Dermis microvascular lymphatic vessel endothelial cell (primary cell): ENCODE results near the gene ITCH. TPM values are rescaled to one million over a fixed set of nuclear protein-coding genes. Genes with fewer than 3 reads are reported as not detected.
A peak's percentile ranks its signal among the peaks of the same experiment; 100 is the strongest.

Experiments
- DNase-seq, 2 donors: peaks; one replicate each; pipeline versions ENCODE4 v3.0.0 to v3.0.0-alpha.2; 2010; ENCODE audit warnings: low read depth in 2 of 2
- total RNA-seq: library from RNA; depleted of rRNA; stranded (reverse); fragments of >200 nt; gene quantifications from 2 replicates; pipeline ENCODE4 v1.2.1, GENCODE V29; 2014

Gene ITCH
- total RNA-seq, 1 donor from 2014 or later = 49.4 TPM

DNA sequence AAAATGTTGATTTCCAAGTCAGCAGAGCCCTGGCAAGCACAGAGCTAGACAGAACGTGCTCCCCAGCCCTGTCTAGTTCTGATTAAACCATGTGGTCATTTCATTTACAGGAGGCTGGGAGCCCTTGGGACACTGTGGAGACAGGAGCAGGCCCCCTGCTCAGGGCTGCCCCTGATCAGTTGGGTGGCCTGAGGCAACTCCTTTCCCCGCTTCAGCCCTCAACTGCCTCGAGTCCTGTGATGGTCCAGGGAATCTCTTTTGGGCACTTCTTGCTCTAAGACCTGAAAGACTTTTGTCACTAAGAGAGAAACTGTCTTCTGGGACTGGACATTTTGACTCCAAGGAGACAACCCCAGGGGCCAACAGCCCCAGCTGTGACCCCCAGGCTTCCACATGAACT lies 166.7 kb downstream of the ITCH start:
- DNase-seq = no peak

DNA sequence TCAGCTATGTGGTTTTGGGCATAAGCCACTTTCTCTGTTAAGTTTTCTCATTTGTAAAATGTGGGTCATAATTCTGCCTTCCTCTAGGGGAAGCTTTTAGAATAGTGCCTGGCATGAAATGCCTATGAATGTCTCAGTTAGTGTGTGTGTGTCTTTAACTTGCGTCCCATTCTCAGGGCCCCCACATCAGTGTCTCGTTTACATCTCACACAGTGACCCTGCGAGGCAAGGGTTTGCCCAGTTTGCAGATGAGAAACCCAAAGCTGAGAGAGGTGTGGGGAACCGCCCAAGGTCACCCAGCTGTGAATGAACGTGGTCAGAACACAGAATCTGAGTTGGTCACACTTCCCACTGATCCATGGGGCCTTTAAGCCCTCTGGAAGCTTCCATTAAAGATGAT lies 167.3 kb downstream of the ITCH start:
- no peak for DNase-seq

DNA sequence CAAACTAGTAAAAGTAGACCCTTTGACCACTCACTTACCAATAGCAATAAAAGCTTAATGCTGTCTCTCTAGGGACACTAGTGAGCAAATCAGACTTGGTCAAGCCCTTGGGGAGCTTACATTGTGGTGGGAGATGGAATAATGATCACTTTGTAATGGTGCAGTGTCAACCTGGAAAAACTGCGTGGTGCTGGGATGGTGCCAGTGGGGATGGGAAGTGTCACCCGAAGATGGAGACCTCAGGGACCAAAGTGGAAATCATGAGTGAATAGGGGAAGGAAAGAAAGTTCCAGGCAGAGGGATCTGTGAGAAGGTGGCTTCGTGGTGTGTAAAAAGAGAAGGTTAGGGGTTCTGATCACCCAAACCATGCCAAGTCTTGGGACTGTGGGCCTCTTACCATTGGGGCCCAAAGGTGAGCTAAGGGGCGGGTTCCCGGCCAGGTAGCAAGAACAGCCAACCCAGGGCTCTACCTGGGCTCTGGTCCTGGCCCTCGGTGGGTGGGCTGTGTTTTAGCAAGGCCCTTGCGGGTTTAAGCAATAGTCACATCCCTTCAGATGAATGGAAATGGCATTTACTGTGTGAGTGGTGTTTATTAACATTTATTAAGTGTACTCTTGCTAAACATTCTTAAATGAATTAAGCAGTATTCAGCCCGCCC lies 168.7 kb downstream of the ITCH start:
- DNase-seq = no peak

DNA sequence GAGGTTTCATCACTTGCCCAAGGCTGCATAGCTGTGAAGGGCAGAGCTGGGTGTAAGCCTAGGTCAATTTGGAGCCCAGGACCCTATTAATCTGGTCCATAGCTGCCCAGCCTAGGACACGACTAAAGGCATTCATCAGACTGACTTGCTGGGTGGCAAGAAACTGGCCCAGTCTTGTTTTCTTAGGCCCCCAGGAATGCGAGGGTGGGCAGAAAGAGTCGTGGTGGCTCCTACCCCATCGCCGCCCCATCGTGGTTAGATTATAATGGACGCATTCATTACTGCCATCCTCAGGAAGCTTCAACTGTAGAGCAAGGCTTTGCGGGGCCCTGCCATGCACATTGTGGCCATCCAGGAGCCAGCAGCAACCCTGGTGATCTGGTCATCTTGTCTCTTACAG lies 169.2 kb downstream of the ITCH start:
- no peak for DNase-seq

GRCh38 chr20:34532756-34533155 lies 169.7 kb downstream of the ITCH start:
- DNase-seq = no peak

DNA sequence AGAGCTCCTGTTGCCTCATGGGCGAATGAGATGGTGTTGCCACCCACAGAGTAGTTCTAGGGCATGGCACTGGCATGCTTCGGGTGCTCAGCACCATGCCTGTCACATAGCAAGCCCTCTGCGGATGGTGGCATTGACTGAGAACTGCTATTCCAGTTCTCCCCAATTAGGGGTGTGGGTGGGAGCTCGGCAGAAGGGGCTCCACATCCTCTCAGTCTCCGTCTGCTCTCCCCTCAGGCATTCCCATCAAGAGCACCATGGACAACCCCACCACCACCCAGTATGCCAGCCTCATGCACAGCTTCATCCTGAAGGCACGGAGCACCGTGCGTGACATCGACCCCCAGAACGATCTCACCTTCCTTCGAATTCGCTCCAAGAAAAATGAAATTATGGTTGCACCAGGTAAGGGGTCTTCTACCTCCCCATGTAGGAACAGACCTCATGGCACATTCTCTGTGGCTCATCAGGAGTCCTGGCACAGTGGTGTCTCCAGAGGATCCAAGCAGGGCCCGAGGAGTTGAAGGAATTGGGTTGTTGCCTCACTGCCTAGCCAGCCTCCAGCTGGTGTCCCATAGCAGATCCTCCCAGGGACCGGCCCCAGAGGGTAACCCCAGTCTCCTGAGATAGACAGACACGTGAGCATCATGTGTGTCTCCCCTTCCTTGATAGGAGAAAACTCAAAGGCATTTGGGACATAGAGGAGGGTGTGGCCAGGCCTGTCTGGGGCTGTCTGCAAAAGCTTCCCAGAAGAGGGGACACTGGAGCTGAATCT lies 171.5 kb downstream of the ITCH start:
- no peak for DNase-seq

DNA sequence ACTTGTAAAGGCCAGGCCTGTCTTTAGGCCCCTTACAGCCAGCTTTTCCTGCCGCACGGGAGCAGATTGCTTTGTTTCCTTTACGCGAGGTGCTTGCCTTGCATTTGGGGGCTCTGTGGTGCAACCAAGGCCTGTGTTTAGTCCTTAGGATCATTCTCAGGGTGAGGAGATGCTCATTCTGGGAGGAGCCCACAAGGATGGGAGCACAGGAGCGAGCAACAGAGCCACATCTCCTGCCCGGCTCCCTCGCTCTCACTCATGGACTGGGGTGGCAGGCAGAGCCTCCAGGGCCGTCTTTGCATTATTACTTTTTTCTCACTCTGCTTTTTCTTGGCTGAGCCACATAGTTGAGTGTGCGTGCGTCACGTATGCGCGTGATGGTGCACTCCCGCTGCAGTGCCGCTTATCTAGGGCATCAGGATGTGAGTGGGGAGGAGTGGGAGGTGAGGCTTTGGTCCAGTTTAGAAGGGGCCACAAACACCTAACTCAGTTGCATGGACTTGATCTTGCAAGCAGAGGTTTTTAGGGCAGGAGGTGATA lies 172.3 kb downstream of the ITCH start:
- no peak for DNase-seq

DNA sequence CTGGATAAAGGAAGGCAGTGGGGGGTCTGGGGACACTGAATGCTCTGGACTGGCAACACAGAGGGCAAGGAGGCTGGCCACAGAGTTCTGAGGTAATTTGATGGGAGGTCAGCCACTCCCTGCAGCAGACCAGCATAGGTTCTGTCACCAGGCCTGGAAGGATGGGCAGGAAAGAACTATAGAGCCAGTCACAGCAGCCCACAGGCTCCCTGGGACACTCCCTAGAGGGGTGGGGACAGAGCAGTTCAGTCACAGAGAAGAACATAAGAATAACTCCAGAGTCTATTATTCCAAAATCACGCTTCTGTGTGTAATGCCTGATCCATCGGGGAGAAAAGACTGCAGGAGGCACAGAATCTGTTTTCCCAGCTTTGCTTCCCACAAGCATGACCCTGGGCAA lies 172.8 kb downstream of the ITCH start:
- DNase-seq = no peak

GRCh38 chr20:34536798-34537394 lies 173.8 kb downstream of the ITCH start:
- peak in 1 of 2 donors; percentile 65 for DNase-seq

GRCh38 chr20:34537651-34538050 lies 174.6 kb downstream of the ITCH start:
- no peak for DNase-seq

GRCh38 chr20:34538671-34539123 lies 175.6 kb downstream of the ITCH start:
- DNase-seq = peak in 1 of 2 donors; percentile 55

DNA sequence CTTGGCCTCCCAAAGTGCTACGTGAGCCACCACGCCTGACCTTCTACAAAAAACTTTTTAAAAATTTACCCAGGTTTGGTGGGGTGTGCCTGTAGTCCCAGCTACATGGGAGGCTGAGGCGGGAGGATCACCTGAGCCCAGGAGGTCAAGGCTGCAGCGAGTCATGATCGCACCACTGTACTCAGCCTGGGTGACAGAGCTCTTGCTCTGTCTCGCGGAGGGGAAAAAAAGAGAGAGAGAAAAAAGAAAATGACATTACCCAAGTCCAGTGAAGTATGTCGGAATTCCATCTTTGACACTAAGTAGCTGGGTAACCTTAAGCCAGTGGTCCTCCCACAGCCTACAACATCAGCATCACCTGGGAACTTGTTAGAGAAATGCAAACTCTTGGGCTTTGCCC lies 176.7 kb downstream of the ITCH start:
- no peak for DNase-seq

- no peak for DNase-seq
Measured at GRCh38 chr20:34540596-34541263, 177.7 kb downstream of the ITCH start.

DNA sequence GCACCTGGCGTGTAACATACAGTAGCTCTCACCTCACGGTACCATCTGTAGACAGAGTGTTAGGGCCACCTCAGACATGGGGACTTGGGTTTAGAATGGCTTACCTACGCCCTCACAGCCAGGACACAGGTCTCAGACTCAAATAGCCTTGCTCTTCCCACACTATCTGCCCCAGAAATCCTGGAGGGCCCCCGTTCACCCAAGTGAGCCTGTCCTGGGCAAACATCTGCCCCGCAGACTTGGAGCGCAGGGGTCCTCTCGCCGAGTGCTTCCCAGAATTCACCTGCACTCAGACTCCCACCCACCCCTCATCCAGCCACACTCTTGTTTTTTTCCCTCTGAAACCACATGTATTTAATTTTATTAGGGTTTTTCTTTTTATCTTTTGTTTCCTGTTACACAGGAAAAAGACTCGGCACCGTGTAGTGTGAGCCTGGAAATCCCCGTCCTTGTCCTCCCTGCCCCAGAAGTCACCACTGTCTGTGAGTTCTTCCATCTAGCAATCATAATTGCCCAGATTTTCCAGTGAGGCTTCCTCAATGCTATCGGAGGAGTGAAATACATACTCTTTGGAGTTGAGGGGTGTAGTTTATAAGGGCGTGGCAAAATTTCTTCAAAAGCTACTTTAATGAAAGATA lies 178.3 kb downstream of the ITCH start:
- DNase-seq = peak; percentile 56 to 64

GRCh38 chr20:34541917-34542316 lies 178.8 kb downstream of the ITCH start:
- no peak for DNase-seq

DNA sequence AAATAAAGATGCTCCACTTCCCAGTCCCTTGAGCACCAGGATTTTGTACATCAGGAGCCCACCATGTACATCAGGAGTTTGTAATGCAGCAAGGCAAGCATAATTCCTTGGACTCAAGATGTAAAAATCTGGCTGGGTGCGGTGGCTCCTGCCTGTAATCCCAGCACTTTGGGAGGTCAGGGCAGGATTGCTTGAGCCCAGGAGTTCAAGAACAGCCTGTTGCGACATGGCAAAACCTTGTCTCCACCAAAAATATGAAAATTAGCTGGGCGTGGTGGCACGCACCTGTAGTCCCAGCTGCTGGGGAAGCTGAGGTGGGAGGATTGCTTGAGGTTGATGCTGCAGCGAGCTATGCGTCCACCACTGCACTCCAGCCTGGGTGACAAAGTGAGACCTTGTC lies 179.4 kb downstream of the ITCH start:
- no peak for DNase-seq

- DNase-seq = no peak
Measured at GRCh38 chr20:34543463-34544056, 180.5 kb downstream of the ITCH start.

GRCh38 chr20:34544109-34544796 lies 181.2 kb downstream of the ITCH start:
- DNase-seq = no peak

DNA sequence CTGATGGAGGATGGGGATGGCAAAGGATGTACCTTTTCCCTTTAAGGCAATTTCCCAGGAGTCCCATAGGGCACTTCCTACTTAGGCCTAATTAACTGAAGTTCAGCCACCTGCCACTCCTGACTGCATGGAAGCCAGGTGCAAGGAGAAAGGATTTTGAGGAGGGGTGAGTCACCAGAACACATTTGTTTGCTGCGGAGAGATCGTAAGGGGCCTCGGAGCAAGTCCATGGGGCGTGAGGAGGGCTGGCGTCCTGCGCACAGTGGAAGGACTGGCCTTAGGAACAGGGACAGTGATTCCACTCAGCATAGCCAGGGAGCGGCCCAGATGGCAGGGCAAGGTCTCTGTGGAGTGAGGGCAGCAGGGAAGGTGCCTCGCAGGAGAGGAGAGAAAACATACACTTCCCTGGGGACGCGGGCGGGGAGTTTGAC lies 183.7 kb downstream of the ITCH start:
- DNase-seq = no peak
